GM12891 (cell line): ENCODE results near the gene SMIM3.

Experiments used
- POLR2A ChIP-seq: IDR thresholded peaks from 2 replicates; pipeline ENCODE4 v1.6.1; 2011; ENCODE audit warnings: low read depth, low read length, control low read depth
- POLR2AphosphoS5 ChIP-seq: IDR thresholded peaks from 2 replicates; pipeline ENCODE4 v1.6.1; 2011; ENCODE audit warnings: low read depth, low read length, control low read depth
- POU2F2 ChIP-seq: IDR thresholded peaks from 2 replicates; pipeline ENCODE4 v1.6.1; 2011; ENCODE audit warnings: low read depth, mild to moderate bottlenecking, control low read depth, low read length, moderate library complexity
- SPI1 ChIP-seq: IDR thresholded peaks from 2 replicates; pipeline ENCODE4 v1.6.1; 2011; ENCODE audit warnings: low read depth, low read length, control low read depth
- TAF1 ChIP-seq: IDR thresholded peaks from 2 replicates; pipeline ENCODE4 v1.6.1; 2011; ENCODE audit warnings: low read depth, low read length, control low read depth

GRCh38 chr5:150780816-150781221 lies 2.3 kb downstream of the SMIM3 start:
- TF ChIP-seq POLR2A (no peak), TAF1 (no peak), POU2F2 (no peak), POLR2AphosphoS5 (no peak), SPI1 (no peak)
